Type B pancreatic cell (in vitro differentiated cells): Measurements from ENCODE around the gene EXTL2. TPM values are rescaled to one million over a fixed set of nuclear protein-coding genes. Genes with fewer than 3 reads are reported as not detected.
"Not testable (repeated sequence)": the region's sequence is repeated elsewhere in the genome, so short reads cannot be mapped to it uniquely, and the experiment has no call there.

Experiments used
- DNase-seq: peaks from one replicate; pipeline ENCODE4 v3.0.0; 2021; ENCODE audit warnings: mixed read lengths; ENCODE audit not compliant: unreplicated experiment; ENCODE audit errors: extremely low spot score
- H3K27ac Mint-ChIP-seq: 2 replicates; pipeline ENCODE4 v1.8.0; 2021; ENCODE audit warnings: mild to moderate bottlenecking, mixed read lengths
- H3K27me3 Mint-ChIP-seq: 2 replicates; pipeline ENCODE4 v1.8.0; 2021; ENCODE audit warnings: mixed read lengths
- H3K36me3 Mint-ChIP-seq: 2 replicates; pipeline ENCODE4 v1.8.0; 2021; ENCODE audit warnings: mixed read lengths
- H3K4me1 Mint-ChIP-seq: one replicate; pipeline ENCODE4 v1.8.0; 2021; ENCODE audit warnings: mixed read lengths; ENCODE audit not compliant: unreplicated experiment
- H3K4me3 Mint-ChIP-seq: 2 replicates; pipeline ENCODE4 v1.8.0; 2021; ENCODE audit warnings: mild to moderate bottlenecking, mixed read lengths
- H3K9me3 Mint-ChIP-seq: 2 replicates; pipeline ENCODE4 v1.8.0; 2021; ENCODE audit warnings: mixed read lengths
- total RNA-seq: library from RNA; stranded (reverse); gene quantifications from 2 replicates; pipeline ENCODE4 v1.2.1, GENCODE V29; 2021; ENCODE audit warnings: low replicate concordance
- TF ChIP-seq, protein P1 (sequence below): fragments of 200-600 bp; sonication (generic); conservative IDR thresholded peaks from 2 replicates; pipeline ENCODE4 v1.5.0; 2021; ENCODE audit warnings: antibody characterized with exemption, mild to moderate bottlenecking

EXTL2 gene
- total RNA-seq, 1 donor from 2014 or later = 40.1 TPM

DNA sequence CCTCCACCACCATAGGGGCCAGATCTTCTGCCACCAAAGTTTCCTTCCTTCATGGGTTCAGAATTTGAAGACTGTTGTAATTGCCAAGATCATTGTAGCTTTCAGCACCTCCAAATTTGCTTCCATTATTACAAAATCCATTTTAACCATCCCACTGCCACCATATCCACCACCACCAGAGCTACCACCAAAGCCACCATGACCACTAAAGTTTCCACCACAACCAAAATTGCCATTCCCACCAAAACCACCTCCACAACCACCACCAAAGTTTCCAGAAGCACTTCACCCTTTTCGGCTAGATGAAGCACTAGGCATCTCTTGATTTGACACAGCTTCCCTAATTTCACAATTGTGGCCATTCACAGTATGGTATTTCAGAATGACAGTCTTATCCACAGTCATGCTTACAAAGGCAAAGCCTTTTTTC, 46.5 kb upstream of the EXTL2 start:
- peaks cover 55% of the 10 kb centered on the region for H3K36me3 Mint-ChIP-seq
- no peak overlapping the region for H3K4me3 Mint-ChIP-seq
- TF ChIP-seq, protein P1, sequence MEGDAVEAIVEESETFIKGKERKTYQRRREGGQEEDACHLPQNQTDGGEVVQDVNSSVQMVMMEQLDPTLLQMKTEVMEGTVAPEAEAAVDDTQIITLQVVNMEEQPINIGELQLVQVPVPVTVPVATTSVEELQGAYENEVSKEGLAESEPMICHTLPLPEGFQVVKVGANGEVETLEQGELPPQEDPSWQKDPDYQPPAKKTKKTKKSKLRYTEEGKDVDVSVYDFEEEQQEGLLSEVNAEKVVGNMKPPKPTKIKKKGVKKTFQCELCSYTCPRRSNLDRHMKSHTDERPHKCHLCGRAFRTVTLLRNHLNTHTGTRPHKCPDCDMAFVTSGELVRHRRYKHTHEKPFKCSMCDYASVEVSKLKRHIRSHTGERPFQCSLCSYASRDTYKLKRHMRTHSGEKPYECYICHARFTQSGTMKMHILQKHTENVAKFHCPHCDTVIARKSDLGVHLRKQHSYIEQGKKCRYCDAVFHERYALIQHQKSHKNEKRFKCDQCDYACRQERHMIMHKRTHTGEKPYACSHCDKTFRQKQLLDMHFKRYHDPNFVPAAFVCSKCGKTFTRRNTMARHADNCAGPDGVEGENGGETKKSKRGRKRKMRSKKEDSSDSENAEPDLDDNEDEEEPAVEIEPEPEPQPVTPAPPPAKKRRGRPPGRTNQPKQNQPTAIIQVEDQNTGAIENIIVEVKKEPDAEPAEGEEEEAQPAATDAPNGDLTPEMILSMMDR = no peak
- H3K9me3 Mint-ChIP-seq = no peaks in the 10 kb centered on the region
- no peaks in the 10 kb centered on the region for H3K4me1 Mint-ChIP-seq
- H3K27ac Mint-ChIP-seq = no peak overlapping the region
- no peaks in the 10 kb centered on the region for H3K27me3 Mint-ChIP-seq
- no peak for DNase-seq

DNA sequence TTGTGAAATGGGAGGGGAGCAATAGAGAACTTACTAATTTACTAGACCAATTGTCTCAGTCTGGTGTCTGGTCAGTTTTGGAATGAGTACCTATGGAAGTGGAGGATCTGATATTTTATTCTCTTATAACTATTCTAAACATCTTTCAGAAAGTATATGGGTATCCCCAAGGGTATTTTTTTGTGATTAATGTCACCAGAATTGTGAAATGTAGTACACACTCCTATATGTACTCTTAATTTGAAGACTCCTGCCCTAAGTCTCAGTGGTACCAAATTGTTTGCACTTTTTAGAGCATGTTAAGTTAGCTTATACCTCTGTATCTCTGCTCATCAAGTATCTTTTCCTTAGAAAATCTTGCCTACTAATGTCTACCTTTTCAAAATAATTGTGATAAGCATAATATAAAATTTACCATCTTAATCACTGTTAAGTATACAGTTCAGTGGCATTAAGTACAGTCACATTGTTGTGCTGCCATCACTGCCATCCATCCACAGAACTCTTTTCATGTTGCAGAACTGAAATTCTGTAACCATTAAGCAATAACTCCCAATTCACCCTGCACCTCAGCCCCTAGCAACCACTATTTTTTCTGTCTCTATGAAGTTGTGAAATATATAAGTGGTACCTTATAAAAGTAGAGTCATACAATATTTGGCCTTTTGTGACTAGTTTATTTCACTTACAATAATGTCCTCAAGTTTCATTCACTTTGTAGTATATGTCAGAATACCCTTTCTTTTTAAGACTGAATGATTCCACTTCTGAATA, 41.7 kb upstream of the EXTL2 start:
- H3K4me3 Mint-ChIP-seq = no peak overlapping the region
- DNase-seq = no peak
- H3K4me1 Mint-ChIP-seq = no peaks in the 10 kb centered on the region
- TF ChIP-seq, protein P1 = no peak
- H3K36me3 Mint-ChIP-seq = peaks cover 47% of the 10 kb centered on the region
- H3K27me3 Mint-ChIP-seq = no peaks in the 10 kb centered on the region
- H3K9me3 Mint-ChIP-seq = no peaks in the 10 kb centered on the region
- no peak overlapping the region for H3K27ac Mint-ChIP-seq

DNA sequence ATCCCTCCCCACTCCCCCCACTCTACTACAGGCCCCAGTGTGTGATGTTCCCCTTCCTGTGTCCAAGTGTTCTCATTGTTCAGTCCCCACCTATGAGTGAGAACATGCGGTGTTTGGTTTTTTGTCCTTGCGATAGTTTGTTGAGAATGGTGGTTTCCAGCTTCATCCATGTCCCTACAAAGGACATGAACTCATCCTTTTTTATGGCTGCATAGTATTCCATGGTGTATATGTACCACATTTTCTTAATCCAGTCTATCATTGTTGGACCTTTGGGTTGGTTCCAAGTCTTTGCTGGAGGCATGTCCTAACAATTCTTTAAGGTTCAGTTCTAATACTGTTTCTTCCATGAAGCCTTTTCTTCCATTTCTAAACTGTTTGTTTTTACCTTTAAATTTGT, 38.9 kb upstream of the EXTL2 start:
- not testable (repeated sequence) for H3K4me3 Mint-ChIP-seq, H3K27me3 Mint-ChIP-seq, H3K9me3 Mint-ChIP-seq, H3K27ac Mint-ChIP-seq, DNase-seq, H3K4me1 Mint-ChIP-seq
- peaks cover 35% of the 10 kb centered on the region for H3K36me3 Mint-ChIP-seq

DNA sequence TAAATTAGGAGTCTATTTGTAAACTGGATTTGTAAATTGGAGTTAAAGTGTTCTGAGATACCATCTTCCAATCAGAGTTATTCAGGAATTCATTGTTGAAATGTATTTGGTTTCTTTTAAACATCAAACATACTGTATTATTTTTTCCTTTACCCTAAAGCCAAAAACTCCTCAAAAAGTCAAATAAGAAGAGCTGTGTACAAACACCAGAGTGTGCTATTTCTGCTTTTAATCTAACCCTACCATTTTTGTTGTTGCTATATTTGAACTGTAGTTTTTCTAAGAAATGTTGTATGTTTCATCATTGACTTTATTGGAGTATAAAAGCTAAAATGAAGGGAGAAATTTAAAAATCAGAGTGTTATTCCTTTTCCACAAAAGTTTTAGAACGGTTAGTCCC, 37.1 kb upstream of the EXTL2 start:
- Mint-ChIP-seq H3K27me3 (no peaks in the 10 kb centered on the region), H3K27ac (no peak overlapping the region), H3K36me3 (peaks cover 23% of the 10 kb centered on the region), H3K4me1 (no peaks in the 10 kb centered on the region), H3K9me3 (no peaks in the 10 kb centered on the region), H3K4me3 (no peak overlapping the region)
- no peak for DNase-seq
- TF ChIP-seq, protein P1 = no peak

DNA sequence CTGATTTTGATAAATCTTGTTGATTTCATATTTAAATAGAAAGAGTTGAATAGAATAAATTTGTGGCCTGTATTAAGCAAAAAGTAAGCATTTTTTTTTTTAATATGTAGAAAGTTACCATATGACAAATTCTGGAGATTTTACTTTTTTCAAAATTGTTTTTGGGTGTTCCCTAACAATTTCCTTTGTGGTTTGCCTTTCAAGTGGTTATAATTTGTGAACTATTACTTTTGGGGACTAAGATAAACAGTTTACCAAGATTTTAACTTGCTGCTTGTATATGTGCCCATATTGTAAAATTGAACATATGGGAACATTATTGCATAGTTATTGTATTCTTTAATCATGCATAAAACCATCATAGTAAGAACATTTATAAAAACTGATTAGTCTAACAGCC, 35.9 kb upstream of the EXTL2 start:
- H3K4me1 Mint-ChIP-seq = no peaks in the 10 kb centered on the region
- no peak for DNase-seq
- H3K36me3 Mint-ChIP-seq = peaks cover 18% of the 10 kb centered on the region
- H3K4me3 Mint-ChIP-seq = no peak overlapping the region
- TF ChIP-seq, protein P1 = no peak
- H3K9me3 Mint-ChIP-seq = peaks cover 1% of the 10 kb centered on the region
- H3K27ac Mint-ChIP-seq = no peak overlapping the region
- H3K27me3 Mint-ChIP-seq = no peaks in the 10 kb centered on the region

DNA sequence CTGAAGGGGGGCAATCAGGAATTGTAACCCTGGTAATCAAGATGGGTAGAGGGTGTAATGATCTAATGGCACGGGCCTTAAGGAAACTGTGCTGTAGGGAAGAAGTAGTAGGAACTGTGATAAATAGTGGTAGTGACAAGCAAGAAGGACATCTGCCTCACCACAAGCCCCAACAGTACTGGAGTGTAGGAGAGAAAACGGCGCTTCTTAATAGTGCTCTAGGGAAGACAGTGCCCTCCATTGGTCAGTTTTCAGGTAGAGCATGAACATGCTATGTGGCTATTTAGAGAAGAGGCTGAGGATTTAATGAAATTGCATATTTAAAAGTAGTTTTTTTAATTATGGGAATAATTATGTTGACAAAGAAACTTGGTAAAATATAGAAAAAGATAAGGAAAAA, 33.5 kb upstream of the EXTL2 start:
- Mint-ChIP-seq H3K27me3 (no peaks in the 10 kb centered on the region), H3K27ac (no peak overlapping the region), H3K4me3 (no peak overlapping the region), H3K4me1 (no peaks in the 10 kb centered on the region), H3K9me3 (peaks cover 6% of the 10 kb centered on the region), H3K36me3 (peaks cover 31% of the 10 kb centered on the region)
- TF ChIP-seq, protein P1 = peak; percentile 37
- no peak for DNase-seq
